B cell (primary cell): ENCODE results near the gene STRN. TPM values are rescaled to one million over a fixed set of nuclear protein-coding genes. Genes with fewer than 3 reads are reported as not detected.
"Not testable (repeated sequence)": the region's sequence is repeated elsewhere in the genome, so short reads cannot be mapped to it uniquely, and the experiment has no call there.

ENCODE experiments used
- ATAC-seq: fragments of 200-7000 bp; cut with Tn5 transposase; one replicate; pipeline ENCODE4 v1.10.0; 2021; ENCODE audit warnings: low read depth, mild to moderate bottlenecking, moderate number of reproducible peaks, moderate library complexity
- CTCF ChIA-PET: fragments of 350-600 bp; sonication (Branson Sonifier 250); formaldehyde crosslinking; loops from one replicate; lab custom pipeline; 2021; ENCODE audit warnings: antibody characterized with exemption, inconsistent platforms; lab: Charles Lee
- POLR2A ChIA-PET: fragments of 350-600 bp; sonication (Branson Sonifier 250); formaldehyde crosslinking; loops from one replicate; lab custom pipeline; 2021; ENCODE audit warnings: antibody characterized with exemption; lab: Charles Lee
- DNase-seq: peaks from one replicate; pipeline ENCODE4 v3.0.0; 2013
- H2AFZ ChIP-seq: 2 replicates; pipeline ENCODE4 v1.6.1; 2012; ENCODE audit warnings: mild to moderate bottlenecking, low read depth, low read length; ENCODE audit not compliant: insufficient read depth, poor library complexity, severe bottlenecking
- H3K27ac ChIP-seq, 2 donors: 1 replicate in 1 of 2; 2 replicates in 1 of 2; pipeline ENCODE4 v1.5.1; 2012 to 2013; ENCODE audit warnings: low read length in 2 of 2, mild to moderate bottlenecking in 2 of 2, moderate library complexity in 1 of 2
- H3K27me3 ChIP-seq, 4 experiments: fragments of 200-600 bp in 1 of 4; sonication (generic) in 1 of 4; replicated peaks in 1 of 4; 1 replicate in 2 of 4; 2 replicates in 2 of 4; pipeline versions ENCODE4 v1.6.1 to v1.7.0; 2013 to 2016; ENCODE audit warnings: low read length in 3 of 4, mild to moderate bottlenecking in 2 of 4, mixed read lengths in 1 of 4, moderate library complexity in 1 of 4; ENCODE audit not compliant: insufficient read depth in 4 of 4, control insufficient read depth in 3 of 4; ENCODE audit errors: control extremely low read depth in 1 of 4
- H3K36me3 ChIP-seq, 2 experiments: replicated peaks in 1 of 2; 1 replicate in 1 of 2; 2 replicates in 1 of 2; pipeline versions ENCODE4 v1.6.1 to v1.7.1; 2013; ENCODE audit warnings: low read length in 1 of 2; ENCODE audit not compliant: insufficient read depth in 2 of 2, control insufficient read depth in 1 of 2; ENCODE audit errors: control extremely low read depth in 1 of 2, extremely low read depth in 1 of 2
- H3K4me1 ChIP-seq, 2 donors: fragments of 200-600 bp in 1 of 2; sonication (generic) in 1 of 2; 1 replicate in 1 of 2; 2 replicates in 1 of 2; pipeline versions ENCODE4 v1.5.1 to v1.6.1; 2013 to 2017; ENCODE audit warnings: low read length in 2 of 2; ENCODE audit not compliant: control insufficient read depth in 2 of 2, insufficient read depth in 2 of 2
- H3K4me2 ChIP-seq: replicated peaks from 2 replicates; pipeline ENCODE3; 2012; ENCODE audit warnings: mild to moderate bottlenecking, low read depth, low read length; ENCODE audit not compliant: poor library complexity, severe bottlenecking
- H3K4me3 ChIP-seq, 5 experiments: fragments of 200-600 bp in 1 of 5; sonication (generic) in 1 of 5; 1 replicate in 3 of 5; 2 replicates in 2 of 5; pipeline versions ENCODE4 v1.5.1 to v1.7.0; 2011 to 2016; ENCODE audit warnings: low read length in 4 of 5, mild to moderate bottlenecking in 4 of 5, low read depth in 2 of 5, control low read depth in 1 of 5, moderate library complexity in 1 of 5; ENCODE audit not compliant: insufficient read depth in 1 of 5; ENCODE audit errors: control extremely low read depth in 1 of 5, extremely low read depth in 1 of 5
- H3K79me2 ChIP-seq: fragments of 200-600 bp; sonication (generic); one replicate; pipeline ENCODE4 v1.6.0; 2016; ENCODE audit warnings: low read length; ENCODE audit not compliant: control insufficient read depth, insufficient read depth
- H3K9ac ChIP-seq: fragments of 200-600 bp; sonication (generic); 2 replicates; pipeline ENCODE4 v1.6.1; 2017; ENCODE audit warnings: mild to moderate bottlenecking, low read length, moderate library complexity
- H3K9me3 ChIP-seq, 3 donors: one replicate each; pipeline versions ENCODE4 v1.6.1 to v1.7.1; 2013; ENCODE audit warnings: low read length in 2 of 3; ENCODE audit not compliant: control insufficient read depth in 2 of 3, insufficient read depth in 1 of 3; ENCODE audit errors: control extremely low read depth in 1 of 3
- H4K20me1 ChIP-seq: 2 replicates; pipeline ENCODE4 v1.6.0; 2012; ENCODE audit warnings: mild to moderate bottlenecking, low read length; ENCODE audit not compliant: insufficient read depth, control insufficient read depth, poor library complexity, severe bottlenecking
- H3K27ac Mint-ChIP-seq: one replicate; pipeline ENCODE4 v1.8.0; 2021; ENCODE audit warnings: mixed read lengths
- H3K27me3 Mint-ChIP-seq: one replicate; pipeline ENCODE4 v1.8.0; 2021; ENCODE audit warnings: mixed read lengths
- H3K4me1 Mint-ChIP-seq: one replicate; pipeline ENCODE4 v1.8.0; 2021; ENCODE audit warnings: mixed read lengths
- H3K4me3 Mint-ChIP-seq: one replicate; pipeline ENCODE4 v1.8.0; 2021; ENCODE audit warnings: mixed read lengths
- H3K9me3 Mint-ChIP-seq: one replicate; pipeline ENCODE4 v1.8.0; 2022; ENCODE audit warnings: mixed read lengths; ENCODE audit not compliant: insufficient read depth
- EZH2 ChIP-seq: IDR thresholded peaks from 2 replicates; pipeline ENCODE4 v1.6.1; 2012; ENCODE audit warnings: borderline replicate concordance, low read depth, mild to moderate bottlenecking, moderate library complexity, low read length; ENCODE audit not compliant: insufficient read depth, poor library complexity, severe bottlenecking
- WGBS: methylation state at CpG from one replicate; pipeline ENCODE4 v1.1.5; 2013; ENCODE audit warnings: missing lambda C conversion rate; ENCODE audit not compliant: insufficient coverage; 5-methylcytosine and 5-hydroxymethylcytosine counted together
- intact Hi-C: fragments of 100-400 bp; cut with micrococcal nuclease; formaldehyde crosslinking; loops from one replicate; pipeline ENCODE4 v1.10.0; 2022
- polyA plus RNA-seq: library from polyadenylated mRNA; depleted of rRNA; stranded (reverse); fragments of >200 nt; gene quantifications from 2 replicates; pipeline ENCODE4 v1.2.3, GENCODE V29; 2012
- total RNA-seq, 2 donors: library from RNA; stranded (reverse); fragments of 120-200 nt in 1 of 2; gene quantifications; 1 replicate in 1 of 2; 2 replicates in 1 of 2; pipeline versions ENCODE4 v1.2.3 to v1.2.4, GENCODE V29; 2013 to 2022
- TF ChIP-seq, protein P1 (sequence below): fragments of 200-600 bp; IDR thresholded peaks from one replicate; pipeline ENCODE4 v1.8.0; 2022; ENCODE audit warnings: antibody characterized with exemption, mild to moderate bottlenecking

The STRN gene
- total and polyA plus RNA-seq, 2 donors (not counting 1 experiment from before 2014, with no cell fraction given), result 5.8 to 38.6 TPM

DNA sequence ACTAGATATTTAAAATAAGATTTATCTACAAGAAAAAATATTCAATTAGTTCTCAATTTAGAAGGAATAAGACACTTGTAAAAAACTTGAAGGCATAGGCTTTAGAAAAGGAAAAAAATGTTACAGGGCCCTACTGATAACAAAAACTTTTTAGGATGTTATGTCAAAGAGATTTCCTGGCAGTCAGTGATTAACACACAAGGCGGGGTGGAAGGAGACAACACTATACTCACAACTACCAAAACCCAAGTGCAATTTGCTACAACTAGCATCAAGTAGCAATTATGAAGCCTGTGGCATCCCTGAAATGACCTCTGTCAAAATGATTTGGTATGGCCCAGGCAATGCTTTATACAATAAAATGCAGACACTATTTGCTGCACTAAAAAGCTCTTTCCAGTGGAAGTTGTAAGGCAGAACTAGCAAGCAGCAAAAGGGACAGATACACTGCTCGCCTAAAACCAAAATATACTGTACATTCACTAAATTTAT, 15.3 kb downstream of the STRN start:
- no peak overlapping the region for H3K4me2 ChIP-seq
- Mint-ChIP-seq H3K4me1 (peaks cover 21% of the 10 kb centered on the region), H3K9me3 (no peaks in the 10 kb centered on the region), H3K27ac (no peak overlapping the region), H3K4me3 (no peak overlapping the region), H3K27me3 (no peaks in the 10 kb centered on the region)
- POLR2A ChIA-PET, result no interaction called here
- H3K4me3 ChIP-seq, result no peak overlapping the region
- H3K27me3 ChIP-seq, result no peaks in the 10 kb centered on the region
- peaks cover 6% of the 10 kb centered on the region in 2 experiments for H3K36me3 ChIP-seq
- H3K79me2 ChIP-seq, result peaks cover 85% of the 10 kb centered on the region
- peaks cover 47% of the 10 kb centered on the region for H4K20me1 ChIP-seq
- H2AFZ ChIP-seq, result no peak overlapping the region
- no peak for ATAC-seq
- no peak overlapping the region for H3K9ac ChIP-seq
- 100% methylated on average over 1 of the region's 2 CpGs for WGBS
- no peaks in the 10 kb centered on the region for H3K9me3 ChIP-seq
- intact Hi-C loops, result no loop called here
- no peak overlapping the region for H3K27ac ChIP-seq
- DNase-seq, result no peak
- no peak for TF ChIP-seq EZH2
- TF ChIP-seq, protein P1, sequence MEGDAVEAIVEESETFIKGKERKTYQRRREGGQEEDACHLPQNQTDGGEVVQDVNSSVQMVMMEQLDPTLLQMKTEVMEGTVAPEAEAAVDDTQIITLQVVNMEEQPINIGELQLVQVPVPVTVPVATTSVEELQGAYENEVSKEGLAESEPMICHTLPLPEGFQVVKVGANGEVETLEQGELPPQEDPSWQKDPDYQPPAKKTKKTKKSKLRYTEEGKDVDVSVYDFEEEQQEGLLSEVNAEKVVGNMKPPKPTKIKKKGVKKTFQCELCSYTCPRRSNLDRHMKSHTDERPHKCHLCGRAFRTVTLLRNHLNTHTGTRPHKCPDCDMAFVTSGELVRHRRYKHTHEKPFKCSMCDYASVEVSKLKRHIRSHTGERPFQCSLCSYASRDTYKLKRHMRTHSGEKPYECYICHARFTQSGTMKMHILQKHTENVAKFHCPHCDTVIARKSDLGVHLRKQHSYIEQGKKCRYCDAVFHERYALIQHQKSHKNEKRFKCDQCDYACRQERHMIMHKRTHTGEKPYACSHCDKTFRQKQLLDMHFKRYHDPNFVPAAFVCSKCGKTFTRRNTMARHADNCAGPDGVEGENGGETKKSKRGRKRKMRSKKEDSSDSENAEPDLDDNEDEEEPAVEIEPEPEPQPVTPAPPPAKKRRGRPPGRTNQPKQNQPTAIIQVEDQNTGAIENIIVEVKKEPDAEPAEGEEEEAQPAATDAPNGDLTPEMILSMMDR, result no peak
- CTCF ChIA-PET, result no interaction called here
- H3K4me1 ChIP-seq, result no peaks in the 10 kb centered on the region

DNA sequence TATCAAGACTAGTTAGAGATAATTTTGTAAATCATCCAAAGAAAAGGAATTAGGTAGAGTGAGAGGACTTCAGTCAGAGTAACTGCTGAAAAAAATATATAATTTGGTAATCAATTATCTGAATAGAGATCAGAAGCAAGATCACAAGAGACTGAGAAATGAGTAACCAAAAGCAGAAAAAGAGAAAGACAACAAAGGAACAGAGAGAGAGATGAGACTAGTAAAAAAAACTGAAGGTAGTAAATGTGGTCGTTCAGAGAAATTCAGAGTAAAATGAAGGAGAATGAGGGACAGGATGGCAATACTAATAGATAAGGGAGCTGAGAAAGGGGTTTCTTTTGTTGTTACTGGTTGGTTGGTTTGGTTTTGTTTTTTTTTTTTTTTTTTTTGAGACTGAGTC, 16.5 kb downstream of the STRN start:
- H3K9me3 ChIP-seq, result no peaks in the 10 kb centered on the region
- ChIA-PET POLR2A (no interaction called here), CTCF (no interaction called here)
- peaks cover 5 to 6% of the 10 kb centered on the region in 2 experiments for H3K36me3 ChIP-seq
- H3K4me1 ChIP-seq, result no peaks in the 10 kb centered on the region
- H3K27ac Mint-ChIP-seq, result no peak overlapping the region
- peaks cover 81% of the 10 kb centered on the region for H3K79me2 ChIP-seq
- no peaks in the 10 kb centered on the region for H3K9me3 Mint-ChIP-seq
- no peak overlapping the region for H3K4me3 ChIP-seq
- no peak overlapping the region for H2AFZ ChIP-seq
- WGBS, result 92% methylated on average over 1 of the region's 1 CpG
- no peak overlapping the region for H3K9ac ChIP-seq
- intact Hi-C loops, result no loop called here
- no peak overlapping the region for H3K27ac ChIP-seq
- H3K27me3 ChIP-seq, result no peaks in the 10 kb centered on the region
- no peaks in the 10 kb centered on the region for H3K27me3 Mint-ChIP-seq
- peaks cover 15% of the 10 kb centered on the region for H3K4me1 Mint-ChIP-seq
- H3K4me3 Mint-ChIP-seq, result no peak overlapping the region
- no peak overlapping the region for H3K4me2 ChIP-seq
- ATAC-seq (no peak), DNase-seq (no peak)
- peaks cover 35% of the 10 kb centered on the region for H4K20me1 ChIP-seq
- TF ChIP-seq EZH2, result no peak
- TF ChIP-seq, protein P1, result no peak

DNA sequence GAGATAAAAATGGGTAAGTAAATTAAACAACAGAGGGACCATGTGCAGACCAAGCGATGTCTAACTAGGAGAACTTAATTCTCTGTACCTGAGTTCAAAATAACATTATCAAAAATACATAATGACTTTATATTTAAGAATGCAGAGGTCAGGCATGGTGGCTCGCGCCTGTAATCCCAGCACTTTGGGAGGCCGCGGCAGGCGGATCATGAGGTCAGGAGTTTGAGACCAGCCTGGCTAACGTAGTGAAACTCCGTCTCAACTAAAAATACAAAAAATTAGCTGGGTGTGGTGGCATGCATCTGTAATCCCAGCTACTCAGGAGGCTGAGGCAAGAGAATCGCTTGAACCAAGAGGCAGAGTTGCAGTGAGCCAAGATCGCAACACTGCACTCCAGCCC, 21.1 kb downstream of the STRN start:
- H3K9ac ChIP-seq, H3K4me3 ChIP-seq, ATAC-seq, H3K9me3 ChIP-seq, H3K27ac Mint-ChIP-seq, H3K27me3 Mint-ChIP-seq, DNase-seq, H3K4me1 ChIP-seq, H3K4me2 ChIP-seq, H3K4me1 Mint-ChIP-seq, POLR2A ChIA-PET, H3K36me3 ChIP-seq, CTCF ChIA-PET, H3K9me3 Mint-ChIP-seq, H2AFZ ChIP-seq, intact Hi-C loops, H4K20me1 ChIP-seq, H3K27me3 ChIP-seq, H3K4me3 Mint-ChIP-seq, H3K27ac ChIP-seq: not testable (repeated sequence)
- WGBS, result 100% methylated on average over 2 of the region's 10 CpGs
- H3K79me2 ChIP-seq, result peaks cover 61% of the 10 kb centered on the region
